ENCODE measurements around the gene MAP6D1.

- TF ChIP-seq YY1 (IDR thresholded peaks at IDR 0.05; ENCODE audit: low read depth) (no peak), USF1 (IDR thresholded peaks at IDR 0.05) (no peak), EP300 (IDR thresholded peaks at IDR 0.05; ENCODE audit: borderline replicate concordance) (no peak), NFIC (IDR thresholded peaks at IDR 0.05) (no peak), TAF1 (IDR thresholded peaks at IDR 0.05; ENCODE audit: low read depth) (no peak)
These were observed 20.4 kb upstream of the MAP6D1 start for GRCh38 chr3:183845608-183846288.
